Caki2 (cell line): ENCODE results near the gene CES4A. TPM values are rescaled to one million over a fixed set of nuclear protein-coding genes. Genes with fewer than 3 reads are reported as not detected.
"Not testable (repeated sequence)": the region's sequence is repeated elsewhere in the genome, so short reads cannot be mapped to it uniquely, and the experiment has no call there.

Experiments used
- DNase-seq: peaks from one replicate; pipeline ENCODE4 v3.0.0-alpha.2; 2015; ENCODE audit warnings: low read depth
- in situ Hi-C: cut with HindIII; loops from 2 replicates; pipeline ENCODE4 v1.10.0; 2016; ENCODE audit warnings: low sequenced_read_pairs, low pct_unique_long_range_greater_than_20kb, mixed read lengths
- total RNA-seq: library from RNA; depleted of rRNA; stranded (reverse); fragments of >200 nt; shearing (Covaris generic); gene quantifications from 2 replicates; pipeline ENCODE4 v1.2.3, GENCODE V29; 2014; ENCODE audit warnings: low replicate concordance

The CES4A gene
- total RNA-seq, 1 experiment from 2014 or later, result 0.07 TPM

DNA sequence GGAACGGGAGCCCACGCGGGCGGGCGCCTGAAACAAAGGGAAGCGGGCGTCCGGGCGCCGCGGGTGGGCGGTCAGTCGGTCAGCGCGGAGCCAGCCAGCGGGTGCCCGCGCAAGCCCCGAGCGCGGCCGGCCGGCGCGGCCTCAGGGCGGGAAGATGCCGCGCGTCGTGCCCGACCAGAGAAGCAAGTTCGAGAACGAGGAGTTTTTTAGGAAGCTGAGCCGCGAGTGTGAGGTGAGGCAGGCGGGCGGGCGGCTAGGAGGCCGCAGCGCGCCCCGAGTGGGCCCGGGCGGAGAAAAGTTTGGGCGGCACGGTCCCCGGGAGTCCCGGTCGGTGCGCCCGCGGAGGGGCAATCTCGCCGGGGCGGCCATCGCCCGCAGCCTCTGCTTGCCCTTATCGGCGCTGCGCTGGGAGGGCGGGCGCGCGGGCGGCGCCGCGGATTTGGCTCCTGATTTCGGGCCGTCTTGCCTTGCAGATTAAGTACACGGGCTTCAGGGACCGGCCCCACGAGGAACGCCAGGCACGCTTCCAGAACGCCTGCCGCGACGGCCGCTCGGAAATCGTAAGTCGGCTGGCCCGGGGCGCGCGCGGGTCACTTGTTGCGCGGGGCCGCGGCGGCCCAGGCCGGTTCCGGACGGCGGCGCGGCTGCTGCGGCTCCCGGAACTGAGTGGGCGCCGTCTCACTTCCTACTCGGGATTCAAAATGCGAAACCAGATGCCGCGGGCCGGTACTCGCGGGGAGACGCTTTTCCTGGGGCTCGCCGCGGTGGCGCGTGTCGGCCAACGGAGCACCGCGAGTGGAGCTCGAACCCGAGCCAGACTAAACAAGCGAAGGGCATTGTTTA lies 41.1 kb downstream of the CES4A start:
- peak; percentile 51 for DNase-seq
- in situ Hi-C loops, result no loop called here

DNA sequence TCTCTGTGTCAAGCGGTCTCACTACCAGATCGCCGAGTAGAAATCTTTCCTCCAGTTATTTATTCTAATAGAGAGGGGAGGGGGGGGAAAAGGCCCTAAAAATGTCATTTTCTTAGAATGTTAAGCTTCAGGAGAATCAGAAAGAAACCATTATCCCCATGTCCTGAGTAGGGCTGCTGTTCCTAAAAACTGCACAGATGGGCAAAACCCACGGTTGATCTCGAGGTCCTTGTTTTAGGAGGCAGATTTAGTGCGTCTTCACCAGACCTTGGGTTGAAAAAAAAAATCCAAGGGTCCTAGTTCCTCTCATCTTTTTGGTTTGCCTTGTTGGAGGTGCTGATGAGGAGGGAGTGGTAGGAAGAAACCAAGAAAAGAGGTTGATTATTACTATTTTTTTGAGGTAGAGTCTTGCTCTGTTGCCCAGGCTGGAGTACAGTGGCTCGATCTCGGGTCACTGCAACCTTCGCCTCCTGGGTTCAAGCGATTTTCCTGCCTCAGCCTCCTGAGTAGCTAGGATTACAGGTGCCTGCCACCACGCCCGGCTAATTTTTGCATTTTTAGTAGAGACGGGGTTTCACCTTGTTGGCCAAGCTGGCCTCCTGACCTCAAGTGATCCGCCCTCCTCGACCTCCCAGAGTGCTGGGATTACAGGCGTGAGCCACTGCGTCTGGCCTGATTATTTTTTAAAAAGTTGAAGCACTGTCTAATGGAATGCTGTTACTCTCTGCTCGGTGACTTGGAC lies 42.0 kb downstream of the CES4A start:
- in situ Hi-C loops, result no loop called here
- peak; percentile 6 for DNase-seq

DNA sequence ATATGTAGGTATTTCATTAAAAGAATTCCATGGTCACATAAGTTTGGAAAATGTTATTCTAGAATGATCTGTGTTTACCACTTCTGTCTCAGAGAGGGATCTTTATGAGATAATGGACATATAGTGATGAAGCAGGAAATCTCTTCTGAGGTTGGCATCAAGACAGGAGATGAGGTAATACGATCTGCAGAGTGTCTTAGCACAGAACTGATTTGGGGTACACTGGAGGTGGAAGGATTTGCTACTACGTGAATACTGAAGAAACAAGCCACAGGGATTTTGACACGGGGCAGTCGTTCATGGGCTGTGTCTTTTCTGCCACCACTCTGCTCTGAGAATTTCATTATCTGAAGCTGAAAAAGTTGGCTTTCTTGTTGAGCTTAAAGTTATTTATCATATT lies 46.1 kb downstream of the CES4A start:
- in situ Hi-C loops, result no loop called here
- DNase-seq, result no peak

DNA sequence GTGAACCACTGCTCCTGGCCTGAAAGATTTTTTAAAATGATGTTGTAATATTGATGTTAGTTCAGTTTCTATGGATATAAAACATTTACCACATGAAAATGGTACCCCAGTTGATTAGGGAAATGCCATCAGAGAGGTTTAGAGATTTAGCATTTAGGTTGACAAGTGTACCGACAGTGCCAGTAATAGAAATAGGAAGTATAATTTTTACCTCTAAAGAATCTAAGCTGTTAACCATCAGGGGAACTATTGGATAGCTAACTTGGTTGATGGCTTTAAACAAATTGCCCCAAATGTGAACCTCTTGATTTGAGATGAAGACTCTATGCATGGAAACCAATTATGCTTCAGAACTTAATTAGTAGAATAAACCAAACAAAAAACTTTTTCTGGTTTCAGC lies 47.0 kb downstream of the CES4A start:
- no peak for DNase-seq
- in situ Hi-C loops, result no loop called here

DNA sequence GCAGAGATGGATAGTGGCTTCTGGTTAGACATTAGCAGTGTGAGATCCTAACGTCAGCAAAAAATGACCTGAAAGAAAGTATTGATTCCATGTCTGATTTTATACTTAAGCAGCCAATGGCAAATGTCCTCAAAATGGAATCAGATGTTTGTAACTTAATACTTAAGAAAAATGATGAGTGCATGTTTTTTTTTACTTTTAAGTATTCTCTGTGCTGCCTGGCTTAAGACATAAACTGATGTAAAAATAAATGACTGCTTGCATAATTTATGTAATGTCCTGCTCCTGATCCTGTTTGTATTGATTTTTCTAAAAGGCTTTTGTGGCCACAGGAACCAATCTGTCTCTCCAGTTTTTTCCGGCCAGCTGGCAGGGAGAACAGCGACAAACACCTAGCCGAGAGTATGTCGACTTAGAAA lies 47.9 kb downstream of the CES4A start:
- no peak for DNase-seq
- in situ Hi-C loops, result no loop called here

DNA sequence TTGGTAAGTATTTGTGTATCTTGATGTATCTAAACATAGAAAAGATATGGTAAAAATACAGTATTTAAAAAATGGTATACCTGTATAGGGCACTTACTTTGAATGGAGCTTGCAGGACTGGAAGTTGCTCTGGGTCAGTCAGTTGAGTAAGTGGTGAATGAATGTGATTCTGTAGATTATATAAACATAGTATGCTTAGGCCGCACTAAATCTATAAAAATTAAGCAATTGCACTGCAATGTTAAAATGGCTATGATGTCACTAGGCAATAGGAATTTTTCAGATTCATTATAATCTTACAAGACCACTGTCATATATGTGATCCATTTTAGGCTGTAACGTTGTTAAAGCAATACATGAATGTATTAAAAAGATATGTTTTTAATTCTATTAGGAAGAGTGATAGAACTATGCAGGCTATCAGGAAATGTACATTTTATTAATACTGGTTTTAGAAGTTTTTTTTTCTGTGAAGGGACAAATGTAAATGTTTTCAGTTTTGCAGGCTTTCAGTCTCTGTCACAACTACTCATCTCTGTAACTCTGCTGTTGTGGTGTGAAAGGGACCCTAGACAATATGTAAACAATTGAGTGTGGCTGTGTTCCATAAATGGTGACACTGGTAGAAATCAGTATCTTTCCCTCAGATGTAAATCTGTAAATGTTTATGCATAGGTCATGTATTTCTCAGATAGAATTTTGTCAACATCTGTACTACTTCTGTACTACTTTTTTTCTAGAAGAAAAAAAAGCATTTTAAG lies 51.1 kb downstream of the CES4A start:
- DNase-seq, result no peak
- in situ Hi-C loops, result no loop called here

DNA sequence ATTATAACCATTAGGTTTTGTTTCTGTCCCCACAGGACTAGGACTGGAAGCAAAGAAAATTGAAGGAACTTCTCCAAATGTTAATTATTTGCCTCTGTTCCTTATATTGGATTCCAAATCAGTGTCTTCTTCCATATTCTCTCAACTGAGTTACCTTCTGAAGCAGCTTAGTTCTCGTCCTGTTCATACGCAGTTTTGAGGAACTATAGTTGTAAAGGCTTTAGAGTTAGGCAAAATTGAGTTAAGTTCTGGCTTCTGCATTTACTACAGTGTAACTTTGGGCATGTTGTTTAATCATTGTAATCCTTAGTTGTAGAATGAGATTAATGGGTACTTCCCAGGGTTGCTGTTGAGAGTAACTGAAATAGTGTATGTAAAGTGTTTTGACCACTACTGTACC lies 51.8 kb downstream of the CES4A start:
- DNase-seq, result no peak
- in situ Hi-C loops, result no loop called here

DNA sequence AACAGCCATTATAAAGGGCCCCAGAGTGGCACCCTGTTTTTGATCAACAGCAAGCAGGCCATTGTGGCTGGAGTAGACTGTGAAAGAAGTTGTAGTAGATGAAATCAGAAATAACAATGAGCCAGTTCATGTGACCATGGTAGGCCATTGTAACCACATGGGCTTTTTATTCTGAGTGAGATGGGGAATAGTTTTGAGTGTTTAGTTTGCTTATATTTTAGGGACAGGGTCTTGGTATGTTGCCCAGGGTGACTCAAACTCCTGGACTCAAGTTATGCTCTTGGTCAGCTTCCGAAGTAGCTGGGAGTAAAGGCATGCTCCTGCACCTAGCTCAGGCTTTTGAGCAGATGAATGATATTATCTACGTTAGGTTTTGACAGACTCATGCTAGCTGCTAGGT lies 52.5 kb downstream of the CES4A start:
- in situ Hi-C loops, result no loop called here

DNA sequence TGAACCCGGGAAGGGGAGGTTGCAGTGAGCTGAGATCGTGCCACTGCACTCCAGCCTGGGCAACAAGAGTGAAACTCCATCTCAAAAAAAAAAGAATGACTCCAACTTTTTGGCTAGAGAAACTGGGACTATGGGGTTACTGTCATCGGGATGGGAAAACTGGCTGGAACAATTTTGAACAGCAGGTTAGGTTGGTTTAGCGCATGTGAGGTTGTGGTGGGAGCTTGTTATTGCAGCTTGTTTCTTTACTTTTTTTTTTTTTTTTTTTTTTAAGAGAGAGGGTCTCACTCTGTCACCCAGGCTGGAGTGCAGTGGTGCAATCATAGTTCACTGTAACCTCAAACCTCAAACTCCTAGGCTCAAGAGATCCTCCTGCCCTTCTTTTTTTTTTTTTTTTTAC lies 53.1 kb downstream of the CES4A start:
- in situ Hi-C loops, DNase-seq: not testable (repeated sequence)

More for the DNA sequence above, 52.5 kb downstream of the CES4A start:
- no peak for DNase-seq

DNA sequence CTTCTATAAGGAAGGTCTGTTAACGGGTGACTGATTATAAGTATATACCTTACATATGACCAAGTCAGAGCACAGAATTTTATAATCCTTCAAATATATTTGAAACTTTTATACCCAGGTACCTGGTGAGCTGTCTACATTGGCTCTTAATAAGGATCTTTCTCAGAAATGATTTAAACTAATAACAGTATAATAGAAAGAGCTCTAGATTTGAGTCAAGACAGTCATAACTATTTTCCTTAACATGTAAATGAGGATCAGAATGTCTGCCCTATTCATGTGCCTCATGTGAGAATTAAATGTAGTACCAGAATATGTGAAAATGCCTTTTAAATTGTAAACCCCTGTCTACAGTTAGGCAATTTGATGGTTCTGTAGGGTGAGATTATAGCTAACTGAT lies 55.0 kb downstream of the CES4A start:
- in situ Hi-C loops, result no loop called here

DNA sequence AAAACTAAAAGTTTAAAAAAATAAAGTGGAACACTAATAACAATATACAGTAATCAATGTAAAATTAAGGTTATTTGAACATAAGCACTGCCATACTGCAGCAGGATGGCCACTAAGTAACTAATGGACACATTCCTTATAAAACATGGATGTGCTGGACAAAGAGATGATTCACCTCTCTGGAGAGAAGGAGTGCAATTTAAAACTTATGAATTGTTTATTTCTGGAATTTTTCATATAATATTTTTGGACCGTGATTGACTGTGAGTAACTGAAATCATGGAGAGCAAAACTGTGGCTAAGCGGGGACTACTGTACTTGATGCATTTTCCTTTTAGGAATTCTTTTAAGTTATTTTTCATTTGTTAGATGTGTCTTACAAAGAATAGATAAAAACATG lies 62.4 kb downstream of the CES4A start:
- in situ Hi-C loops, result no loop called here
- DNase-seq, result no peak

More for the DNA sequence above, 55.0 kb downstream of the CES4A start:
- no peak for DNase-seq

DNA sequence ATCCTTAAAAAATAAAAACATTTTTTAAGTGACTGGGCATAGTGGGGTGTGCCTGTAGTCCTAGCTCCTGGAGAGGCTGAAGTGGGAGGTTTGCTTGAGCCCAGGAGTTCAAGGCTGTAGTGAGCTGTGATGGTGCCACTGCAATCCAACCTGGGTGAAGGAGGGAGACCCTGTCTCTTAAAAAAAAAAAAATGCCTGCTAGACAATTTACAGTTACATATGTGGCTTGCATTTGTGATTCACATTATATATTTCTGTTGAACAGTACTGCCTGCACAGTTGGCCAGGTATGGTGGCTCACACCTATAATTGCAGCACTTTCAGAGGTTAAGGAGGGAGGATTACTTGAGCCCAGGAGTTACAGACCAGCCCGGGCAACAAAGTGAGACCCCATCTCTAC lies 64.0 kb downstream of the CES4A start:
- in situ Hi-C loops, result no loop called here
- DNase-seq, result no peak

DNA sequence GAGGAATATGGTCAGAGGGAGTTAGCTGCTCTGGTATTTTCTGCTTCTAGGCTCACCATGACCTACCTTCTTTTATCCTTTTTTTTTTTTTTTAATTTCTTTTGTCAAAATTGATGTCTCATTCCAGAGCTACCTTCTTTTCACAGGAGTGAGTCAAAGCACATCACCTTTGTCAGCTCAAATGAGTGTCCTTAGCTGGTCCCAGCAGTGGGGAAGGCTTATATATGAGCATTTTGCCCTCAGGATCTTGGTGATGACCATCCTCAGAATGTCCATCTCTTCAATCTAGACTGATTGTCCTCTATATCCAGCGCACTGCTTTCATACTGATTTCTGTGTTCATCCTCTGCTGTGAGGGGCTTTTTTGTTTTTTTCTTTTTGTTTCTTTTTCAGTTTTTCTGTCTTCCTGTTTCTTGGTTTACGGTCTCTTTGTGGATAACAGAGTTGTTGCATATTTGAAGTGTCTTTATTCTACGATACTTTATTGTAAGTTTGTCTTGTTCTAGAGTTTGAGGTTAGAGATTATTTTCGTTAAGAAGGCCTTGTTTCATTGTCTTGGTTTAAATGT lies 65.5 kb downstream of the CES4A start:
- in situ Hi-C loops, result no loop called here
- no peak for DNase-seq

DNA sequence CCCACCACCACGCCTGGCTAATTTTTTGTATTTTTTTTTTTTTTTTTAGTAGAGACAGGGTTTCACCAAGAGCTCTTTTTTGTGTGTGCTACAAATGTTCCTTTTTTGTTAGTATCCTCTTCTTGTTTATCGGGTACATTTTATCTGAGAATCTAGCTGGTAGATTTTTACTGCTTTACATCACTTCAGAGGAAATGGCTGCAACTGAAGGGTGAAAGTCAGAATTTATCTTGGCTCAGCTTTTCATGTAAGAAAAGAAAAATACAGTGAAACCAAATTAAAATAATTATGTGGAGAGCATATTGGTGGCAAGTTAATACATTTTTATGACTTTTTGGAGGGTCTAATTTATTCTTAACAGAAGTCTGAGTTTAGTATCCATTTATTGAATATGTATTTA lies 66.5 kb downstream of the CES4A start:
- DNase-seq, result no peak
- in situ Hi-C loops, result no loop called here

DNA sequence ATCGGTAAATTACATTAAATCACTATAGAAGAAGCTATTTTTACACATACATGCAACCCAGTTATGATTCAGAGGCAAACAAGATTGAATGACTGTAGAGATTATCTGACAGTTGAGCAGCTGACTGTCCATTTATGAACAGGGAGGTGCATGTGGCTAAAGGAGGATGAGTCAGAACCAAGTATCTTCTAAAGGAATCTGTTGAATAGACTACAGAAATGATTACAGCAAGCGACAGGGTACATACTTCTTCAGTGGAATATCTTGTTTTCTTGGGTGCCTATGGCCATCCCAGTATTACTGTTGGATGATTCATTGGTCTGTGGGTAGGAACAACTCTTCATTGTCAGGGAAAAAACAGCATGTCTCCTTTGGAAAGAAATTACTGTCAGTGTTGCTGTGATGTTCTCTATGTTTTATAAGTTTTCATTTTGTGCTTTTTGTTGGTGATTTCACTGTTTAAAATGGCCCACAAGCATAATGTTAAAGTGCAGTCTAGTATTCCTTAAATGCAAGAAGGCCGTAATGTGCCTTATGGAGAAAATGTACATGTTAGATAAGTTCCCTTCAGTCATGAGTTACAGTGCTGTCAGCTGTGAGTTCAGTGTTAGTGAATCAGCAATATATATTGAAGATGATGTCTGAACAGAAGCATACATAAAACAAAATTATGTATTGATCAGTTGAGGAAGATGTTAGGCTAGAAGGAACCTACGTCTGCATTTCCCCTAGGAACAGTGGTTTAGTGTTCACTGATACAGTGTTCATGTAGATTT lies 67.5 kb downstream of the CES4A start:
- in situ Hi-C loops, result no loop called here
- peak; percentile 55 for DNase-seq
